IPS-18a (cell line): ENCODE measurements around the gene ATG101.
A peak's percentile ranks its signal among the peaks of the same experiment; 100 is the strongest.

ENCODE experiments used
- H3K27ac ChIP-seq: one replicate; pipeline ENCODE4 v1.5.1; 2013; ENCODE audit warnings: low read length
- H3K27me3 ChIP-seq: one replicate; pipeline ENCODE4 v1.6.1; 2013; ENCODE audit warnings: mild to moderate bottlenecking, low read length; ENCODE audit not compliant: control insufficient read depth, insufficient read depth
- H3K36me3 ChIP-seq: one replicate; pipeline ENCODE4 v1.6.1; 2013; ENCODE audit warnings: low read depth, low read length; ENCODE audit not compliant: control insufficient read depth
- H3K4me1 ChIP-seq: one replicate; pipeline ENCODE4 v1.6.1; 2013; ENCODE audit warnings: low read depth, low read length; ENCODE audit not compliant: control insufficient read depth
- H3K4me3 ChIP-seq: one replicate; pipeline ENCODE4 v1.5.1; 2013; ENCODE audit warnings: low read length
- H3K9ac ChIP-seq: one replicate; pipeline ENCODE4 v1.6.1; 2013; ENCODE audit warnings: mild to moderate bottlenecking, low read length, moderate library complexity
- H3K9me3 ChIP-seq: one replicate; pipeline ENCODE4 v1.6.1; 2013; ENCODE audit warnings: low read depth, low read length; ENCODE audit not compliant: control insufficient read depth

Gene ATG101, protein sequence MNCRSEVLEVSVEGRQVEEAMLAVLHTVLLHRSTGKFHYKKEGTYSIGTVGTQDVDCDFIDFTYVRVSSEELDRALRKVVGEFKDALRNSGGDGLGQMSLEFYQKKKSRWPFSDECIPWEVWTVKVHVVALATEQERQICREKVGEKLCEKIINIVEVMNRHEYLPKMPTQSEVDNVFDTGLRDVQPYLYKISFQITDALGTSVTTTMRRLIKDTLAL

DNA sequence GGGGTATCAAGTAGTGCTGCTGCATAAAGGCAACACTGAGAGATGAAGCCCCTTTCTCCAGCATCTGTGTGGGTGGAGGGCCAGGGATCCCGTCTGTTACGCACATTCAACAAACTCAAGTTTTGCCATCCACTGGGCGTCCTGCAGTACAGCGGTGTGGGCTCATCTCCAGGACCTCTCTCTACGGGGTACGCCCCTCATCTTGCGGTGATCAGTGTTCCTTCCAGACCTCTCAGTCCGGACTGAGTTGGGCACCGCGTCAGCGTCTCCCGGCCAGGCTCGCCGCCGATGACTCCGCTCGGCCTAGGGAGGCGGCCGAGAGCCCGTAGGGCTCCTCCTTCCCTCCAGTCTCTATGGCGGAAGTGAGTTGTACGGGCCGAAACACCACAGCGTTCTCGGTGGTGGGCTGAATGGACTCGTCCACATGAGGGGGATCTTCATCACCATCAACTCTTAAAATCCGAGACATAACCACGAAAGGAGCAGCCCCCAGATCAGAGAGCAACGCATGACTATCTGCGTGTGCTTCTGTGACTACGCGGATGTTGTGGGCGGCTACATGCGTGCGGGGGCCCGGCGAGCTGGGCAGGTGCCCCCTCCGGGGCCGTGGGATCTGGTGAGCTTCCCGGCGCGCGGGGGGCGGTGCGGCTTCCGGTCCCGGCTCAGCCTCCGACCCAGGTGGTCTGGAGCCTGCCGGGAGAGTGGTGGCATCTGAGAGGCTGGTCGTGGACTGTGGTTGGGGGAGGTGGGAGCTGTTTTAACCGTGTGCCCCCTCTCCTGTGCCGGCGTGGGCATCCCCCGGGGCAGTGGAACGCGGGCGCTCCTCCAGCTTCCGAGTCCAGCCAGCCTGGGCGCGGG, at the start of gene ATG101:
Gene ATG101 (plus strand): TSS at position 652 of the 858 bp plus-strand sequence. CDS start 3,673 bp downstream, outside the sequence.
- no peaks in the 10 kb centered on the region for H3K9me3 ChIP-seq
- H3K4me3 ChIP-seq = peak within 1 kb of the TSS; percentile 97
- H3K27me3 ChIP-seq = no peaks in the 10 kb centered on the region
- peak within 1 kb of the TSS; percentile 95 for H3K9ac ChIP-seq
- H3K36me3 ChIP-seq = peaks cover 24% of the 10 kb centered on the region
- H3K4me1 ChIP-seq = peaks cover 14% of the 10 kb centered on the region
- peak within 1 kb of the TSS; percentile 100 for H3K27ac ChIP-seq

DNA sequence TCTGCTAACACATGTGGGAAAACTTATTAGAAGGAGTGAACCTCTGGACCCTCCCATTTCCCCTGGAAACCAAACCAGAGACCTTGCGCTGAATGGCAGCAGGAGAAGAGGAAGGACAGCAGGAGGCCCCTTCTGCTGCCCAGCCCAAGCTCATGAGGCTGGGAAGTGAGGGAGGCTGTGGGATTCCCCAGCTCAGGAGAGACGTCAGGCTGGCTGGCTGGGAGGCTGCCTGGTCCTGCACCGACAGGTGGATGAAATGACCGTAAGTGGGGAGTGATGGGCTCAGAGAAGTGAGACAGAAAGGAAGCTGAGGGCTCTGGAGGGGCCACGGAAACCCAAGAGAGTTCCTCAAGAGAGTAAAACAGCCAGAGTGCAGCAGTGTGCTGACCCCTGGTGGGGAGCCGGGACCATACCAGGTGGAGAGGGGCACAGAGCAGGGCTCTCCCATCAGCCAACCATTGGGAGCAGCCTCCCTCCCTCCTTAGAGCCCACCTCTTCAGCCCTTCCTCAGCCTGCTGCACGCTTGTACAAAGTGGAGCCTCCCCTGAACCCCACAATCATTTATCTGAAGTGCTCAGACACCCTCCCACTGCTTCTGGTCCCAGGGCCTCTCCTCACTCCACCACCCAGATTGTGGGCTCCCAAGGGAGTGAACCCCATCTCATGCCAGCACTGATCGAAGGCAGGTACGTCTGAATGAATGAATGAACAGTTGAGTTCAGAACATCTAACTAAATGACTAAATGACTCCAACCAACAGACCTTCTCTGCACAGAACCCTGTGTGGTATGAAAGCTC, 49.0 kb upstream of the ATG101 start:
- Histone ChIP-seq H3K4me3 (peak overlapping the region; percentile 20), H3K4me1 (peaks cover 4% of the 10 kb centered on the region), H3K36me3 (no peaks in the 10 kb centered on the region), H3K9me3 (no peaks in the 10 kb centered on the region), H3K27me3 (peaks cover 45% of the 10 kb centered on the region), H3K9ac (no peak overlapping the region), H3K27ac (no peak overlapping the region)

DNA sequence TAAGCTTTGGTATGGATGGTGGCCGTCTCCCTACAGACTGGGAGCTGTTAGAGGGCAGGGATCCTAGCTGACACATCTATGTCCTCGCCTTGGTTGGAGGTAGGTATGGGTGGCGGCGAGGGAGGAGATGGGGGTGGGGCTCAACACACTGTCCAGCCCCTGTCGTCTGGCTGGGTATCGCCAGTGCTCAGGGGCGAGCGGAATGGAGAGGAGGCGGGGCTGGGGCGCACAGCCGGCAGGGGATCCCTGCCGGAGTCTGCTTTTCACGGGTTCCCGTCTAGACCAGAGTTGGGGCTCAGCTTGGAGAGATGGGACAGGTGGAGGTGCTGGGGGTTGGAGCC, 47.0 kb upstream of the ATG101 start:
- Histone ChIP-seq H3K4me3 (peak overlapping the region; percentile 57), H3K9me3 (no peaks in the 10 kb centered on the region), H3K36me3 (no peaks in the 10 kb centered on the region), H3K27ac (no peak overlapping the region), H3K9ac (no peak overlapping the region), H3K4me1 (peaks cover 9% of the 10 kb centered on the region), H3K27me3 (peaks cover 33% of the 10 kb centered on the region)

DNA sequence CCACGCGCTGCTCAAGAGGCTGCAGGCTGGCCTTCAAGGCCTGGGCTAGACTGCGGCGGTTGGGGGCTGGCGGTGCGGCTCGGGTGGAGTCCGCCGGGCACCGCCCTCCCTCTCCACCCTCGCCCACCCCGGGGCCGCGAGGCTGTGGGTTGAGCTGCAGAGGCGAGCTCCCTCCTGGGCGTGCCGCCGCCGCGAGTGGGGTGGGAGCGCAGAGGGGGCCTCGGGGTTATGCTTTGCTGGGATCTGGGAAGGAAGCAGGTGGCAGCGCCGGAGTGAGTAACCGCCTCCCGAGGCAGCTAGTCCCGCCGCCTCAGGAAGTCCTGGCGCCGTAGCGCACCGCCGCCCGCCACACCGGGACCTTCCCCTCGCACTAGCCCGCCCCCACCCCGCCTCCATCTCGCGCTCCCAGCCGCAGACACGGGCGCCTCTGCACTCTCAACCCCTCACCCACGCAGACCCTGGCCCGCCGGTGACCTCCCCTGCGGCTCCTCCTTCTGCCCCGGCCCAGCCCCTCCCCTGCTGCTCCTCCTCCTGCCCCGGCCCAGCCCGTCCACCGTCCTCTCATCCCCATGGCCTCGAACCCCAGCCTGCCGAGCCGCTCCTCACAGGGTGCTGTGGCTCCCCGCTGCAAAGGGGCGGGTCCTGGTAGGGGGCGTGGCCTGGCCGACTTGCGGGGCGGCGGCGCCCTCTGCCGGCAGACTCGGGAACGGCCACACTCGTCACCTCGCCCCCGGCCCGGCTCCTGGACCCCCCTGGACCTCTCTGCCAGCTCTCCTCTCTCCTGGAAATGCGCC, 46.4 kb upstream of the ATG101 start:
- Histone ChIP-seq H3K4me3 (peak overlapping the region; percentile 57), H3K27me3 (peaks cover 33% of the 10 kb centered on the region), H3K9me3 (no peaks in the 10 kb centered on the region), H3K4me1 (peaks cover 9% of the 10 kb centered on the region), H3K9ac (no peak overlapping the region), H3K36me3 (no peaks in the 10 kb centered on the region), H3K27ac (no peak overlapping the region)

DNA sequence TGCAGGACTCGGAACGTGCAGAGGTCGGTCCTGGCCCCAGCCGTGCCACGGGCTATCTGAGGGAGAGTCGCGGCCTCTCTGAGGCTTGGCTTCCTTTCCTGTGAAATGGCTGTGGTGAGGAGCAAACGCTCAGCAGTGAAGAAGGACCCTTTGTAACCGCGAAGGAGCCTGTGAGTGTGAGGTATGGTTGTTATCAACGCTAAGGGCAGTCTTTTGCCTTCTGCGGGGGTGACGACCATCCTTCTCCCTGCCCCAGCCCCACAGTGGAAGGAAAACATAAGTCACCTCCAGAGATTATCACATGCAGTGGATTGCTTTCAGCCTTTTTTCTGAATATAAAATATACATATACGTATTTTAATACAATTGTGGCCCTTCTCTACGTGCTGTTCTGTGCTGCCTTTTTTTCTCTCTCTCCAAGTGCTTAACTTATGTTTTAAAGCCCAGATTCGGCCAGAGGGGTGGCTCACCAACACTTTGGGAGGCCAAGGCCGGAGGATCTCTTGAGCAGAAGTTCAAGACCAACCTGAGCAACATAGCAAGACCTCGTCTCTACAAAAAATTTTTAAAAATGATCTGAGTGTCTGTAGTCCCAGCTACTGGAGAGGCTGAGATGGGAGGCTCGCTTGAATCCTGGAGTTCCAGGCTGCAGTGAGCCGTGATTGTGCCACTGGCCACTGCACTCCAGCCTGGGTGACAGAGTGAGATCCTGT, 45.6 kb upstream of the ATG101 start:
- no peaks in the 10 kb centered on the region for H3K9me3 ChIP-seq
- H3K9ac ChIP-seq = no peak overlapping the region
- H3K4me1 ChIP-seq = peaks cover 9% of the 10 kb centered on the region
- no peaks in the 10 kb centered on the region for H3K36me3 ChIP-seq
- H3K27ac ChIP-seq = no peak overlapping the region
- peaks cover 33% of the 10 kb centered on the region for H3K27me3 ChIP-seq
- peak overlapping the region; percentile 45 for H3K4me3 ChIP-seq

DNA sequence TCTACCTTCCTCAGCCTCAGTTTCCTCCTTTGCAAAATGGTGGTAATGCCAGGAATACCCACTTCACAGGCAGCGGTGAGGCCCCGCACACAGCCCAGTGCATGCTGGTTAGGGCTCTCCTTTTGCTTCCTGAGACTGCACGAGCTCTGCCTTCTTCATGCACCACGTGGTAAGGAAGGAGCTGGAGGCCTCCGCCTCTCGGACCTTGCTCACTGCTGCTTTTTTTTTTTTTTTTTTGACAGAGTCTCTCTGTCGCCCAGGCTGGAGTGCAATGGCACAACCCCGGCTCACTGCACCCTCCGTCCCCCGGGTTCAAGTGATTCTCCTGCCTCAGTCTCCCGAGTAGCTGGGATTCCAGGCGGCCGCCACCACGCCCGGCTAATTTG, 44.9 kb upstream of the ATG101 start:
- H3K27me3 ChIP-seq = peaks cover 33% of the 10 kb centered on the region
- no peak overlapping the region for H3K9ac ChIP-seq
- no peaks in the 10 kb centered on the region for H3K9me3 ChIP-seq
- H3K4me1 ChIP-seq = peaks cover 15% of the 10 kb centered on the region
- H3K4me3 ChIP-seq = no peak overlapping the region
- no peaks in the 10 kb centered on the region for H3K36me3 ChIP-seq
- no peak overlapping the region for H3K27ac ChIP-seq

DNA sequence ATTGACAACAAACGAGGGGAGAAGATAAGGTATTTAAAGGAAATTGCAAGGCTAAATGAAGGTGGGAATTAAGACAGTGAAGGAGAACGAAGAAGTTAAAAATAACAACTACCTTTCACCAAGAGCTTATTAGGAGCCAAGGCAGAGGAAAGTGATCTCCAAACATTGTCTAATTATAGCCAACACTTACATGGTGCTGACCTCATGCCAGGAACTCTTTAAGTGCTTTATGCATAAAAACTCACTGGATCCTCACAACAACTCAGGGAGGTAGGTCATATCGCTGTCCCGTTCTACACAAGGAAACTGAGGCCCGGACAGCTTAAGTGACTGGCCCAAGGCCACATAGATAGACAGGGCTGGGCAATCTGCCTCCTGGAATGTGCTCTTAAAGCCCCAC, 43.5 kb upstream of the ATG101 start:
- Histone ChIP-seq H3K4me3 (no peak overlapping the region), H3K36me3 (no peaks in the 10 kb centered on the region), H3K27me3 (peaks cover 33% of the 10 kb centered on the region), H3K9me3 (no peaks in the 10 kb centered on the region), H3K4me1 (peaks cover 15% of the 10 kb centered on the region), H3K9ac (no peak overlapping the region), H3K27ac (no peak overlapping the region)

DNA sequence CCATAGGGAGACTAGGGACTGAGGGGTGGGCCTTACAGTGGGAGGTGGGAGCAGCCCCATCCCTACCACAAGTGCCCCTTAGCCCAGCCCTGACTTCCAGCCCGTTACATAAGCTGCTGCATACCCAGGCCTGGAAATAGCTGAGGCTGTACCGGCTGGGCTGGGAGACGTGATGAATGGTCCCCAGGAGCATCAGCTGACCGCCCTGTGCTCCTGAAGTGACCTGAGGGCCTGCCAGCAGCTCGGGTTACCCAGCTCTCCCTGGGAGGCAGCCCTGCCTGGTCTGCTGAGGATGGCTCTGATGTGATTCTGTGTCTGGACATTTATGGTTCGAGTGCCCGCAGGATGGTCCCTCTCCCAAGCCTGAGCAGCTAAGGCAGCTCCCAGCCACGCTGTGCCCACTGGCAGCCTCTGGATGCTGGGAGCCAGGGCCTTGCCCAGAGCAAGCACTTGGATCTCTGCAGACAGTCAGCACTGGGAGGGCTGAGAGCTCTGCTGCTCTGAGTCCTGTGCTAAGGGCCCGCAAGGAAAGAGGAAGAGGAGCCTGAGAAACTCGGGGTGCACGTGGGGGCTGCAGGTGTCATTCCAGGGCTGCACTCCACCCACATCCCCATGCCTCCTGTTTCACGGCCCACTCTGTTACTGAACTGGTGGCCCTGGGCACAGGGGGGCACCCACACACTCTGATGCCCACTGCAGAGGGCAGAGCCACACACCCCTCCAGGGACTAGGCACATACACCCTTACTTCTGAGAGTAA, 42.5 kb upstream of the ATG101 start:
- peaks cover 23% of the 10 kb centered on the region for H3K27me3 ChIP-seq
- no peak overlapping the region for H3K4me3 ChIP-seq
- no peaks in the 10 kb centered on the region for H3K9me3 ChIP-seq
- no peaks in the 10 kb centered on the region for H3K36me3 ChIP-seq
- no peak overlapping the region for H3K27ac ChIP-seq
- no peak overlapping the region for H3K9ac ChIP-seq
- peaks cover 16% of the 10 kb centered on the region for H3K4me1 ChIP-seq

DNA sequence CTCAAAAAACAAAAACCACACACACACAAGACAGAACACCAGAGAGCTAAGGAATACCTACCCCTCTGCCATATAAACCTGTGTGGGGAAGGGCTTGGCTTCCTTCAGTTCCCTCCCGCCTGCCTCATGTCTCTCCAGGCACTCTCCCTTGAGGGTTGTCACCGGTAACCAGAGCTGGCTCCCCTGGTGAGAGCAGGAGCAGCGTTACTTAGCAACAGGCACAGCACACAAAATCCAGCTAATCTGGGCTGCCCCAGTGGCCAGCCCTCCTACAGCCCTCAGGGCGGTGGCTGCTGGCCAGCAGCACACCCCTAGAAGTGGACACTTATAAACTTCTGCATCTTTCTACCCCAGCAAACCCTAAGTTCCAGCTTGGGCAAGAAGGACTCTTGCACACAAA, 40.1 kb upstream of the ATG101 start:
- H3K27ac ChIP-seq = no peak overlapping the region
- H3K36me3 ChIP-seq = no peaks in the 10 kb centered on the region
- H3K9me3 ChIP-seq = no peaks in the 10 kb centered on the region
- H3K9ac ChIP-seq = peak overlapping the region; percentile 57
- no peak overlapping the region for H3K4me3 ChIP-seq
- peaks cover 18% of the 10 kb centered on the region for H3K27me3 ChIP-seq
- peaks cover 28% of the 10 kb centered on the region for H3K4me1 ChIP-seq

DNA sequence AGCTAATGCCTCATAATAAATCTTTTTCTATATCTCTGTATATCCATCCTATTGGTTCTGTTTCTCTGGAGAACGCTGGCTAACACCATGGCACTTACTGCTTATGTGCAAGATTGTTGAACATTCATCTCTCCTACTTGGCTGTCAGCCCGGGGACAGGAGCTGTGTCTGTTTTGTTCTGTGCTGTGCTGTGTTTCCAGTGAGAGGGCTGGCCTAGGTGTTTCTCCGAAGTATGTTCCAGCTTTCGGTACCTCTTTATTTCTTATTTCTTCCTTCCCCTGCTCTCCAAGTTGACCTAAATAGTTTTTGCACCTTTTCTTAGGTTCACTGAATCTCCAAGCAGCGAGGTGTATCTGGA, 37.4 kb upstream of the ATG101 start:
- H3K4me3 ChIP-seq = peak overlapping the region; percentile 41
- H3K9me3 ChIP-seq = no peaks in the 10 kb centered on the region
- peaks cover 35% of the 10 kb centered on the region for H3K27me3 ChIP-seq
- H3K4me1 ChIP-seq = peaks cover 23% of the 10 kb centered on the region
- no peaks in the 10 kb centered on the region for H3K36me3 ChIP-seq
- H3K9ac ChIP-seq = no peak overlapping the region
- peak overlapping the region; percentile 42 for H3K27ac ChIP-seq
